HCT116 (cell line): ENCODE measurements around the gene RBM44. TPM values are rescaled to one million over a fixed set of nuclear protein-coding genes. Genes with fewer than 3 reads are reported as not detected.

Source experiments
- ATAC-seq: fragments of 200-7000 bp; cut with Tn5 transposase; 2 replicates; pipeline ENCODE4 v1.9.1; 2020; ENCODE audit warnings: mild to moderate bottlenecking, moderate library complexity
- BruUV-seq: library from RNA; stranded (reverse); fragments of 400-500 nt; replicated peaks from 2 replicates; lab custom pipeline; 2021; lab: Mats Ljungman, UMichigan
- CTCF ChIA-PET: fragments of 300-600 bp; sonication (Branson Sonifier 250); formaldehyde crosslinking; loops from one replicate; lab custom pipeline; 2021; ENCODE audit warnings: antibody characterized with exemption; lab: Charles Lee
- POLR2A ChIA-PET: fragments of 300-600, 350-600 bp; sonication (Branson Sonifier 250); formaldehyde crosslinking; loops from one replicate; lab custom pipeline; 2021; ENCODE audit warnings: antibody characterized with exemption; lab: Charles Lee
- RAD21 ChIA-PET, 2 experiments: fragments of 300-600 bp; sonication (Branson Sonifier 250); formaldehyde crosslinking; loops; one replicate each; lab custom pipeline; 2023; ENCODE audit warnings: low total read pairs in 2 of 2; ENCODE audit not compliant: uncharacterized antibody in 2 of 2, unreplicated experiment in 2 of 2, low non-redundant PET in 1 of 2; lab: Charles Lee
- DNase-seq: peaks from one replicate; pipeline ENCODE4 v3.0.0-alpha.2; 2010; ENCODE audit warnings: low read depth, low spot score
- H2AFZ ChIP-seq: fragments of 200-600 bp; shearing (Covaris generic), sonication (generic); 2 replicates; pipeline ENCODE4 v1.6.1; 2017; ENCODE audit warnings: low read depth, mixed run types, mixed read lengths, antibody characterized with exemption, low read length; ENCODE audit not compliant: poor library complexity, severe bottlenecking
- H3K27ac ChIP-seq: 2 replicates; pipeline ENCODE4 v1.5.1; 2012; ENCODE audit warnings: low read depth, low read length
- H3K27me3 ChIP-seq: fragments of 200-600 bp; sonication (generic); 2 replicates; pipeline ENCODE4 v1.6.1; 2016; ENCODE audit warnings: mixed run types, low read length, mixed read lengths; ENCODE audit not compliant: insufficient read depth
- H3K36me3 ChIP-seq, 2 experiments: fragments of 200-500 bp in 1 of 2; fragments of 200-600 bp in 1 of 2; sonication (Bioruptor generic) in 1 of 2; sonication (generic) in 1 of 2; 2 replicates each; pipeline versions ENCODE4 v1.5.1 to v1.6.1; 2014 to 2016; ENCODE audit warnings: low read length in 2 of 2, inconsistent platforms in 1 of 2, mixed read lengths in 1 of 2, mixed run types in 1 of 2; ENCODE audit not compliant: insufficient read depth in 2 of 2, control insufficient read depth in 1 of 2
- H3K4me1 ChIP-seq, 2 experiments: fragments of 200-600 bp in 1 of 2; sonication (generic) in 1 of 2; 2 replicates each; pipeline versions ENCODE4 v1.5.1 to v1.6.1; 2012 to 2017; ENCODE audit warnings: low read length in 2 of 2, inconsistent platforms in 1 of 2, mild to moderate bottlenecking in 1 of 2, mixed read lengths in 1 of 2, mixed run types in 1 of 2, moderate library complexity in 1 of 2; ENCODE audit not compliant: insufficient read depth in 2 of 2, control insufficient read depth in 1 of 2
- H3K4me2 ChIP-seq: fragments of 200-600 bp; sonication (generic); 2 replicates; pipeline ENCODE4 v1.6.1; 2017; ENCODE audit warnings: mixed run types, low read length, mixed read lengths
- H3K4me3 ChIP-seq, 2 experiments: fragments of 200-600 bp in 1 of 2; sonication (generic) in 1 of 2; replicated peaks in 1 of 2; 2 replicates each; pipeline ENCODE4 v1.5.1; 2011 to 2016; ENCODE audit warnings: low read length in 2 of 2, control low read depth in 1 of 2, low read depth in 1 of 2, mild to moderate bottlenecking in 1 of 2, mixed read lengths in 1 of 2, mixed run types in 1 of 2
- H3K79me2 ChIP-seq: fragments of 200-600 bp; sonication (generic); 2 replicates; pipeline ENCODE4 v1.6.1; 2017; ENCODE audit warnings: mild to moderate bottlenecking, mixed run types, low read length, moderate library complexity, mixed read lengths; ENCODE audit not compliant: insufficient read depth
- H3K9ac ChIP-seq: fragments of 200-600 bp; sonication (generic); 2 replicates; pipeline ENCODE4 v1.6.1; 2016; ENCODE audit warnings: low read length, mixed read lengths
- H3K9me2 ChIP-seq: fragments of 200-600 bp; sonication (generic), shearing (Covaris generic); 2 replicates; pipeline ENCODE4 v1.6.1; 2017; ENCODE audit warnings: mixed run types, mild to moderate bottlenecking, moderate library complexity; ENCODE audit not compliant: insufficient read depth
- H3K9me3 ChIP-seq, 2 experiments: fragments of 200-500 bp in 1 of 2; fragments of 200-600 bp in 1 of 2; sonication (Bioruptor generic) in 1 of 2; sonication (generic) in 1 of 2; 2 replicates each; pipeline ENCODE4 v1.6.1; 2014 to 2017; ENCODE audit warnings: low read length in 2 of 2, mixed read lengths in 2 of 2, inconsistent platforms in 1 of 2, low read depth in 1 of 2, mild to moderate bottlenecking in 1 of 2, mixed run types in 1 of 2, moderate library complexity in 1 of 2; ENCODE audit not compliant: control insufficient read depth in 1 of 2, insufficient read depth in 1 of 2
- H4K20me1 ChIP-seq: fragments of 200-600 bp; sonication (generic), shearing (Covaris generic); 2 replicates; pipeline ENCODE4 v1.6.1; 2017; ENCODE audit warnings: mixed run types, mild to moderate bottlenecking, moderate library complexity; ENCODE audit not compliant: insufficient read depth
- CBX3 ChIP-seq: IDR thresholded peaks from 2 replicates; pipeline ENCODE4 v1.6.1; 2012; ENCODE audit warnings: low read depth
- CEBPB ChIP-seq: IDR thresholded peaks from 2 replicates; pipeline ENCODE4 v1.6.1; 2012; ENCODE audit warnings: low read depth
- ELF1 ChIP-seq: IDR thresholded peaks from 2 replicates; pipeline ENCODE4 v1.6.1; 2012; ENCODE audit warnings: low read depth, borderline replicate concordance
- POLR2AphosphoS5 ChIP-seq: IDR thresholded peaks from 2 replicates; pipeline ENCODE4 v1.6.1; 2011; ENCODE audit warnings: mild to moderate bottlenecking, low read depth, low read length, moderate library complexity
- SP1 ChIP-seq: IDR thresholded peaks from 2 replicates; pipeline ENCODE4 v1.6.1; 2012; ENCODE audit warnings: low read depth
- SRF ChIP-seq: IDR thresholded peaks from 2 replicates; pipeline ENCODE4 v1.6.1; 2012; ENCODE audit warnings: low read depth
- YY1 ChIP-seq: IDR thresholded peaks from 2 replicates; pipeline ENCODE4 v1.6.1; 2011; ENCODE audit warnings: low read length, low read depth, moderate library complexity, mild to moderate bottlenecking; ENCODE audit not compliant: insufficient replicate concordance; ENCODE audit errors: extremely low read depth
- ZFX ChIP-seq: fragments of 450-650 bp; IDR thresholded peaks from 2 replicates; pipeline ENCODE4 v1.6.1; 2017
- ZNF274 ChIP-seq: fragments of 200-500 bp; sonication (Bioruptor generic); IDR thresholded peaks from 2 replicates; pipeline ENCODE4 v1.6.1; 2014; ENCODE audit warnings: mild to moderate bottlenecking, low read depth, low read length, inconsistent platforms
- intact Hi-C: fragments of 100-400 bp; cut with micrococcal nuclease; formaldehyde crosslinking; loops from 2 replicates; pipeline ENCODE4 v1.10.0; 2022
- total RNA-seq: library from RNA; stranded (reverse); gene quantifications from one replicate; pipeline ENCODE4 v1.2.1, GENCODE V29; 2021; ENCODE audit not compliant: unreplicated experiment
- TF ChIP-seq, protein P1 (sequence below), 3 experiments: fragments of 200-600 bp in 1 of 3; sonication (generic) in 1 of 3; IDR thresholded peaks in 2 of 3; conservative IDR thresholded peaks in 1 of 3; 2 replicates each; pipeline ENCODE4 v1.5.1; 2012 to 2017; ENCODE audit warnings: low read depth in 2 of 3, low read length in 2 of 3, antibody characterized with exemption in 1 of 3, borderline replicate concordance in 1 of 3, control low read depth in 1 of 3, mild to moderate bottlenecking in 1 of 3, mixed read lengths in 1 of 3, mixed run types in 1 of 3, moderate library complexity in 1 of 3; ENCODE audit not compliant: insufficient read depth in 1 of 3
- TF ChIP-seq, protein P2 (sequence below): IDR thresholded peaks from 2 replicates; pipeline ENCODE4 v1.6.1; 2012; ENCODE audit warnings: low read depth

RBM44 gene
- total RNA-seq, 1 experiment from 2014 or later = 0.54 TPM

DNA sequence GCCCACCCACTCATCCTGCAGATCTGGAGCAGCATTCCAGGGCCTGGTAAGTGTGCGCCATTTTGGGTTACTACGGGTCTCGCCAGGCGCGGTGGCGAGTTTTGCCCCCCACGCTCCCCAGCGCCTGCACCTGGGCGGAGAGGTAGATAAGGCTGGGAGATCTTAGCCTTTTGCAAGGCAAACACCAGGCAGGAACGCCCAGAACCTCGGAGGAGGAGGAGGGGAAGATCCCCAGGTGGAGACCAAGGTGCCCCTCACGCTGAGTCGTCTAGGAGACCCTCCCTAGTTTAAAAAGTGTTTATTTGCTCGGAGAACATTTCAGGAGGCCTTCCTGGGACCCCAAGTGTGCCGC is 60.5 kb downstream of the RBM44 start:
- intact Hi-C loops = loop anchor here (2.0 kb wide), 1 partner anchor 398 kb away; no protein-coding TSS in a partner anchor
- H3K36me3 ChIP-seq = no peaks in the 10 kb centered on the region
- H3K4me3 ChIP-seq = peak overlapping the region; percentile 53 to 71
- no peaks in the 10 kb centered on the region for H3K9me2 ChIP-seq
- no peak for TF ChIP-seq YY1
- TF ChIP-seq SP1 = no peak
- TF ChIP-seq, protein P1, sequence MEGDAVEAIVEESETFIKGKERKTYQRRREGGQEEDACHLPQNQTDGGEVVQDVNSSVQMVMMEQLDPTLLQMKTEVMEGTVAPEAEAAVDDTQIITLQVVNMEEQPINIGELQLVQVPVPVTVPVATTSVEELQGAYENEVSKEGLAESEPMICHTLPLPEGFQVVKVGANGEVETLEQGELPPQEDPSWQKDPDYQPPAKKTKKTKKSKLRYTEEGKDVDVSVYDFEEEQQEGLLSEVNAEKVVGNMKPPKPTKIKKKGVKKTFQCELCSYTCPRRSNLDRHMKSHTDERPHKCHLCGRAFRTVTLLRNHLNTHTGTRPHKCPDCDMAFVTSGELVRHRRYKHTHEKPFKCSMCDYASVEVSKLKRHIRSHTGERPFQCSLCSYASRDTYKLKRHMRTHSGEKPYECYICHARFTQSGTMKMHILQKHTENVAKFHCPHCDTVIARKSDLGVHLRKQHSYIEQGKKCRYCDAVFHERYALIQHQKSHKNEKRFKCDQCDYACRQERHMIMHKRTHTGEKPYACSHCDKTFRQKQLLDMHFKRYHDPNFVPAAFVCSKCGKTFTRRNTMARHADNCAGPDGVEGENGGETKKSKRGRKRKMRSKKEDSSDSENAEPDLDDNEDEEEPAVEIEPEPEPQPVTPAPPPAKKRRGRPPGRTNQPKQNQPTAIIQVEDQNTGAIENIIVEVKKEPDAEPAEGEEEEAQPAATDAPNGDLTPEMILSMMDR (IDR thresholded peaks at IDR 0.05 in 2 of 3, conservative IDR thresholded peaks at IDR 0.05 in 1 of 3; ENCODE audit: borderline replicate concordance in 1 of 3, insufficient read depth in 1 of 3, low read depth in 2 of 3, low read length in 2 of 3) = no peak
- TF ChIP-seq, protein P2, sequence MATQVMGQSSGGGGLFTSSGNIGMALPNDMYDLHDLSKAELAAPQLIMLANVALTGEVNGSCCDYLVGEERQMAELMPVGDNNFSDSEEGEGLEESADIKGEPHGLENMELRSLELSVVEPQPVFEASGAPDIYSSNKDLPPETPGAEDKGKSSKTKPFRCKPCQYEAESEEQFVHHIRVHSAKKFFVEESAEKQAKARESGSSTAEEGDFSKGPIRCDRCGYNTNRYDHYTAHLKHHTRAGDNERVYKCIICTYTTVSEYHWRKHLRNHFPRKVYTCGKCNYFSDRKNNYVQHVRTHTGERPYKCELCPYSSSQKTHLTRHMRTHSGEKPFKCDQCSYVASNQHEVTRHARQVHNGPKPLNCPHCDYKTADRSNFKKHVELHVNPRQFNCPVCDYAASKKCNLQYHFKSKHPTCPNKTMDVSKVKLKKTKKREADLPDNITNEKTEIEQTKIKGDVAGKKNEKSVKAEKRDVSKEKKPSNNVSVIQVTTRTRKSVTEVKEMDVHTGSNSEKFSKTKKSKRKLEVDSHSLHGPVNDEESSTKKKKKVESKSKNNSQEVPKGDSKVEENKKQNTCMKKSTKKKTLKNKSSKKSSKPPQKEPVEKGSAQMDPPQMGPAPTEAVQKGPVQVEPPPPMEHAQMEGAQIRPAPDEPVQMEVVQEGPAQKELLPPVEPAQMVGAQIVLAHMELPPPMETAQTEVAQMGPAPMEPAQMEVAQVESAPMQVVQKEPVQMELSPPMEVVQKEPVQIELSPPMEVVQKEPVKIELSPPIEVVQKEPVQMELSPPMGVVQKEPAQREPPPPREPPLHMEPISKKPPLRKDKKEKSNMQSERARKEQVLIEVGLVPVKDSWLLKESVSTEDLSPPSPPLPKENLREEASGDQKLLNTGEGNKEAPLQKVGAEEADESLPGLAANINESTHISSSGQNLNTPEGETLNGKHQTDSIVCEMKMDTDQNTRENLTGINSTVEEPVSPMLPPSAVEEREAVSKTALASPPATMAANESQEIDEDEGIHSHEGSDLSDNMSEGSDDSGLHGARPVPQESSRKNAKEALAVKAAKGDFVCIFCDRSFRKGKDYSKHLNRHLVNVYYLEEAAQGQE = no peak
- no peak for TF ChIP-seq ELF1
- TF ChIP-seq SRF = no peak
- TF ChIP-seq CBX3 = no peak
- TF ChIP-seq ZFX = no peak
- no peak for TF ChIP-seq ZNF274
- TF ChIP-seq CEBPB = no peak
- no peak for TF ChIP-seq POLR2AphosphoS5
- TF ChIP-seq, all 23 proteins: peak for 0
- peak overlapping the region; percentile 83 for H2AFZ ChIP-seq
- DNase-seq (no peak), ATAC-seq (peak; percentile 4; the same call in 1 of the 2 replicates)
- ChIA-PET POLR2A (no interaction called here), RAD21 (no interaction called here), CTCF (interaction anchor here (0.9 to 1.4 kb wide), 8 partner anchors 8 to 405 kb away, joined by 3 to 17 read pairs (median 6); no protein-coding TSS in a partner anchor)
- H3K4me1 ChIP-seq = peaks cover 36 to 54% of the 10 kb centered on the region in 2 experiments
- no peaks in the 10 kb centered on the region for H3K9me3 ChIP-seq
- no TSS peak for BruUV-seq
- H3K4me2 ChIP-seq = peak overlapping the region; percentile 93
- H3K27me3 ChIP-seq = no peaks in the 10 kb centered on the region
- peak overlapping the region; percentile 90 for H3K27ac ChIP-seq
- no peaks in the 10 kb centered on the region for H4K20me1 ChIP-seq
- H3K9ac ChIP-seq = peak overlapping the region; percentile 65
- H3K79me2 ChIP-seq = peaks cover 29% of the 10 kb centered on the region
